ENCODE measurements around the gene NAT16. TPM values are rescaled to one million over a fixed set of nuclear protein-coding genes. Genes with fewer than 3 reads are reported as not detected.

The NAT16 gene
- total and polyA plus RNA-seq, 2 of the 13 experiments (the other 11 are each of a cell fraction or from before 2014, with no cell fraction given) = 0.04 TPM; not detected in 1

- TF ChIP-seq, protein P1, sequence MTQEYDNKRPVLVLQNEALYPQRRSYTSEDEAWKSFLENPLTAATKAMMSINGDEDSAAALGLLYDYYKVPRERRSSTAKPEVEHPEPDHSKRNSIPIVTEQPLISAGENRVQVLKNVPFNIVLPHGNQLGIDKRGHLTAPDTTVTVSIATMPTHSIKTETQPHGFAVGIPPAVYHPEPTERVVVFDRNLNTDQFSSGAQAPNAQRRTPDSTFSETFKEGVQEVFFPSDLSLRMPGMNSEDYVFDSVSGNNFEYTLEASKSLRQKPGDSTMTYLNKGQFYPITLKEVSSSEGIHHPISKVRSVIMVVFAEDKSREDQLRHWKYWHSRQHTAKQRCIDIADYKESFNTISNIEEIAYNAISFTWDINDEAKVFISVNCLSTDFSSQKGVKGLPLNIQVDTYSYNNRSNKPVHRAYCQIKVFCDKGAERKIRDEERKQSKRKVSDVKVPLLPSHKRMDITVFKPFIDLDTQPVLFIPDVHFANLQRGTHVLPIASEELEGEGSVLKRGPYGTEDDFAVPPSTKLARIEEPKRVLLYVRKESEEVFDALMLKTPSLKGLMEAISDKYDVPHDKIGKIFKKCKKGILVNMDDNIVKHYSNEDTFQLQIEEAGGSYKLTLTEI (CRISPR knock-in tag; conservative IDR thresholded peaks at IDR 0.05) = no peak
- TF ChIP-seq KDM4B (CRISPR knock-in tag; IDR thresholded peaks at IDR 0.05) = no peak
- TF ChIP-seq, protein P2, sequence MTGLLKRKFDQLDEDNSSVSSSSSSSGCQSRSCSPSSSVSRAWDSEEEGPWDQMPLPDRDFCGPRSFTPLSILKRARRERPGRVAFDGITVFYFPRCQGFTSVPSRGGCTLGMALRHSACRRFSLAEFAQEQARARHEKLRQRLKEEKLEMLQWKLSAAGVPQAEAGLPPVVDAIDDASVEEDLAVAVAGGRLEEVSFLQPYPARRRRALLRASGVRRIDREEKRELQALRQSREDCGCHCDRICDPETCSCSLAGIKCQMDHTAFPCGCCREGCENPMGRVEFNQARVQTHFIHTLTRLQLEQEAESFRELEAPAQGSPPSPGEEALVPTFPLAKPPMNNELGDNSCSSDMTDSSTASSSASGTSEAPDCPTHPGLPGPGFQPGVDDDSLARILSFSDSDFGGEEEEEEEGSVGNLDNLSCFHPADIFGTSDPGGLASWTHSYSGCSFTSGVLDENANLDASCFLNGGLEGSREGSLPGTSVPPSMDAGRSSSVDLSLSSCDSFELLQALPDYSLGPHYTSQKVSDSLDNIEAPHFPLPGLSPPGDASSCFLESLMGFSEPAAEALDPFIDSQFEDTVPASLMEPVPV (CRISPR knock-in tag; IDR thresholded peaks at IDR 0.05) = no peak
- peak; percentile 8; the same call in 1 of the 2 replicates for TF ChIP-seq FOXK1 (CRISPR knock-in tag; IDR thresholded peaks at IDR 0.05; ENCODE audit: borderline replicate concordance, low read depth)
- TF ChIP-seq SATB2 (CRISPR knock-in tag; IDR thresholded peaks at IDR 0.05) = no peak
- TF ChIP-seq KLF12 (CRISPR knock-in tag; IDR thresholded peaks at IDR 0.05; ENCODE audit: borderline replicate concordance) = no peak
- no peak for TF ChIP-seq ZNF564 (CRISPR knock-in tag; IDR thresholded peaks at IDR 0.05)
- no peak for TF ChIP-seq ARHGAP35 (CRISPR knock-in tag; IDR thresholded peaks at IDR 0.05; ENCODE audit: borderline replicate concordance)
- TF ChIP-seq, protein P3, sequence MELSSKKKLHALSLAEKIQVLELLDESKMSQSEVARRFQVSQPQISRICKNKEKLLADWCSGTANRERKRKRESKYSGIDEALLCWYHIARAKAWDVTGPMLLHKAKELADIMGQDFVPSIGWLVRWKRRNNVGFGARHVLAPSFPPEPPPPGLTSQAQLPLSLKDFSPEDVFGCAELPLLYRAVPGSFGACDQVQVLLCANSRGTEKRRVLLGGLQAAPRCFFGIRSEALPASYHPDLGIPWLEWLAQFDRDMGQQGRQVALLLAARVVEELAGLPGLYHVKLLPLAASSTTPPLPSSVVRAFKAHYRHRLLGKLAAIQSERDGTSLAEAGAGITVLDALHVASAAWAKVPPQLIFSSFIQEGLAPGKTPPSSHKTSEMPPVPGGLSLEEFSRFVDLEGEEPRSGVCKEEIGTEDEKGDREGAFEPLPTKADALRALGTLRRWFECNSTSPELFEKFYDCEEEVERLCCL (CRISPR knock-in tag; IDR thresholded peaks at IDR 0.05; ENCODE audit: borderline replicate concordance) = no peak
- TF ChIP-seq FLYWCH1 (CRISPR knock-in tag; IDR thresholded peaks at IDR 0.05) = 0 out of 2 replicates have a peak, but pooled peaks have one; percentile 76
- TF ChIP-seq ZNF558 (CRISPR knock-in tag; IDR thresholded peaks at IDR 0.05; ENCODE audit: borderline replicate concordance) = no peak
- TF ChIP-seq MIER2 (CRISPR knock-in tag; IDR thresholded peaks at IDR 0.05) = no peak
- no peak for TF ChIP-seq ZBTB38 (CRISPR knock-in tag; IDR thresholded peaks at IDR 0.05)
- TF ChIP-seq MAX (IDR thresholded peaks at IDR 0.05) = no peak; the same call in 1 of the 2 replicates
Measured at GRCh38 chr7:101218236-101219125, 38.4 kb upstream of the NAT16 start (continued).
